Panc1 (cell line): Measurements from ENCODE around the gene GBF1. TPM values are rescaled to one million over a fixed set of nuclear protein-coding genes. Genes with fewer than 3 reads are reported as not detected.

Source experiments
- ATAC-seq: fragments of 200-7000 bp; cut with Tn5 transposase; 2 replicates; pipeline ENCODE4 v1.9.1; 2020; ENCODE audit warnings: mild to moderate bottlenecking, moderate library complexity
- BruUV-seq: library from RNA; stranded (reverse); fragments of 400-500 nt; replicated peaks from 2 replicates; lab custom pipeline; 2021; lab: Mats Ljungman, UMichigan
- CTCF ChIA-PET: fragments of 300-600 bp; sonication (Branson Sonifier 250); formaldehyde crosslinking; loops from one replicate; lab custom pipeline; 2022; ENCODE audit warnings: antibody characterized with exemption; lab: Charles Lee
- POLR2A ChIA-PET: fragments of 300-600 bp; sonication (Branson Sonifier 250); formaldehyde crosslinking; loops from one replicate; lab custom pipeline; 2022; ENCODE audit warnings: antibody characterized with exemption; lab: Charles Lee
- DNase-seq: peaks from one replicate; pipeline ENCODE4 v3.0.0-alpha.2; 2010; ENCODE audit warnings: low read depth, low spot score
- H3K27ac ChIP-seq: 2 replicates; pipeline ENCODE4 v1.5.1; 2011; ENCODE audit warnings: mild to moderate bottlenecking, low read length, inconsistent platforms
- H3K27me3 ChIP-seq: fragments of 200-500 bp; sonication (Bioruptor generic); 2 replicates; pipeline ENCODE4 v1.6.0; 2014; ENCODE audit warnings: low read length, inconsistent platforms; ENCODE audit not compliant: control insufficient read depth, insufficient read depth
- H3K36me3 ChIP-seq: fragments of 200-500 bp; sonication (Bioruptor generic); 2 replicates; pipeline ENCODE4 v1.5.1; 2014; ENCODE audit warnings: inconsistent platforms, mild to moderate bottlenecking, low read length, moderate library complexity; ENCODE audit not compliant: control insufficient read depth, insufficient read depth
- H3K4me1 ChIP-seq: 2 replicates; pipeline ENCODE4 v1.5.1; 2011; ENCODE audit warnings: inconsistent platforms, mild to moderate bottlenecking, low read length, moderate library complexity; ENCODE audit not compliant: control insufficient read depth, insufficient read depth
- H3K4me3 ChIP-seq, 2 experiments: 2 replicates each; pipeline ENCODE4 v1.5.1; 2011 to 2012; ENCODE audit warnings: low read depth in 2 of 2, low read length in 2 of 2, mild to moderate bottlenecking in 2 of 2, inconsistent platforms in 1 of 2, moderate library complexity in 1 of 2
- H3K9me3 ChIP-seq: fragments of 200-500 bp; sonication (Bioruptor generic); 2 replicates; pipeline ENCODE4 v1.5.1; 2014; ENCODE audit warnings: low read depth, mild to moderate bottlenecking, inconsistent platforms, low read length, moderate library complexity; ENCODE audit not compliant: control insufficient read depth, insufficient read depth
- CTCF ChIP-seq: fragments of 450-650 bp; IDR thresholded peaks from 2 replicates; pipeline ENCODE4 v1.5.1; 2017; ENCODE audit warnings: mild to moderate bottlenecking
- POLR2AphosphoS5 ChIP-seq: IDR thresholded peaks from 2 replicates; pipeline ENCODE4 v1.6.1; 2012; ENCODE audit warnings: mild to moderate bottlenecking, low read depth, low read length, moderate library complexity
- REST ChIP-seq, 2 experiments: IDR thresholded peaks; 2 replicates each; pipeline ENCODE4 v1.6.1; 2011 to 2012; ENCODE audit warnings: low read depth in 2 of 2, control low read depth in 1 of 2, low read length in 1 of 2, mild to moderate bottlenecking in 1 of 2, moderate library complexity in 1 of 2; ENCODE audit not compliant: insufficient read depth in 1 of 2
- SIN3A ChIP-seq: IDR thresholded peaks from 2 replicates; pipeline ENCODE4 v1.6.1; 2012; ENCODE audit warnings: low read depth, mild to moderate bottlenecking, low read length, moderate library complexity, borderline replicate concordance; ENCODE audit not compliant: insufficient read depth
- TCF7L2 ChIP-seq: IDR thresholded peaks from 2 replicates; pipeline ENCODE4 v1.6.1; 2011; ENCODE audit warnings: mild to moderate bottlenecking, low read depth, low read length, inconsistent platforms
- in situ Hi-C: cut with HindIII; loops from 2 replicates; pipeline ENCODE4 v1.10.0; 2016; ENCODE audit warnings: low sequenced_read_pairs, low pct_unique_long_range_greater_than_20kb
- intact Hi-C: fragments of 100-400 bp; cut with micrococcal nuclease; formaldehyde crosslinking; loops from one replicate; pipeline ENCODE4 v1.10.0; 2022; ENCODE audit not compliant: unreplicated experiment
- total RNA-seq: library from RNA; stranded (reverse); gene quantifications from one replicate; pipeline ENCODE4 v1.2.1, GENCODE V29; 2021; ENCODE audit not compliant: unreplicated experiment

GBF1 gene
- total RNA-seq, 1 experiment from 2014 or later = 65.0 TPM

DNA sequence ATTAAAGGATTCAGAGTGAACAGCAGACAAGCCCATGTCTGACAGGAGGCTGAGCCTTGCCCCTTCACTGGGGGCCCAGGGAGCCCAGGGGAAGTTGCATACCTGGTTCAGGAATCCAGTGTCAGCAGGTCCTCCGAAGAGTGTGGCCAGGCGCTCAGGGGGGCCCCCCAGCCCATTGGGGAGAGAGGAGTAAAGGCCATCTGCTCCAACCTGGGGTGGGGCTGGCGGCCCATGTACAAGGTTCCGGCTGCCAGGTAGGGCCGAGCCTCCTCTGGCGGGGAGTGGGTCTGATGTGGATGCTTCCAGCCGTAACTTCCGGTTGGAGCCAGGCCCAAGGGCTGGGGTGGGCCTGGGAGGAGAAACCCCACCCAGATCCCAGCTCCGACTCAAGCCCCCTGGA lies 171.0 kb downstream of the GBF1 start:
- TF ChIP-seq REST (IDR thresholded peaks at IDR 0.05; ENCODE audit: insufficient read depth in 1 of 2, low read depth in 2 of 2, low read length in 1 of 2) (no peak), SIN3A (no peak), POLR2AphosphoS5 (no peak), TCF7L2 (no peak), CTCF (no peak)
- Histone ChIP-seq H3K36me3 (peaks cover 2% of the 10 kb centered on the region; the same call in 1 of the 2 replicates), H3K9me3 (no peaks in the 10 kb centered on the region), H3K27me3 (no peaks in the 10 kb centered on the region), H3K27ac (no peak overlapping the region), H3K4me3 (no peak overlapping the region), H3K4me1 (no peaks in the 10 kb centered on the region; the same call in 1 of the 2 replicates)
- intact Hi-C loops = no loop called here
- ChIA-PET CTCF (no interaction called here), POLR2A (no interaction called here)
- in situ Hi-C loops = no loop called here
- no peak for ATAC-seq
- no TSS peak for BruUV-seq
- DNase-seq = no peak

DNA sequence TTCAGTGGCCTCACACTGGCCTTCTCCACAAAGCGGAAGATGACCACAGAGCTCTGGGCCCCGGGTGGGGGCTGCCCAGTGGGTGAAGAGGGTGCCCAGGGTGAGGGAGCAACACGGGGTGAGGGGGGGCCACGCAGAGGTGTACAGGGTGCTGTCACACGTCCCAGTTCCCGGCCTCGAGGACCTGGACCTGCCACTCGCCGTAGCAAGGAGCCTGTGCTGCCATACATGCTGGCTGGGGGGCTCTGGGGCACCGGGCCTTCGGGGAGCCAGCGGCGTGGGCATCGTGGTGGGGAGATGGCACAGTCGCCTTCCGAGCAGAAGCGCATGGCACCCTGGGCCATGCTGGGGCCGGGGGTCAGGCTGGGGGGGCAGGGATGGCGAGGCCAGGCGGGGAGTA lies 171.4 kb downstream of the GBF1 start:
- in situ Hi-C loops (no loop called here), intact Hi-C loops (no loop called here)
- BruUV-seq = no TSS peak
- Histone ChIP-seq H3K4me1 (no peaks in the 10 kb centered on the region; the same call in 1 of the 2 replicates), H3K9me3 (no peaks in the 10 kb centered on the region), H3K36me3 (peaks cover 4% of the 10 kb centered on the region; the same call in 1 of the 2 replicates), H3K27ac (no peak overlapping the region), H3K27me3 (no peaks in the 10 kb centered on the region), H3K4me3 (no peak overlapping the region)
- no peak for DNase-seq
- TF ChIP-seq POLR2AphosphoS5 = no peak
- no peak for TF ChIP-seq REST (IDR thresholded peaks at IDR 0.05; ENCODE audit: insufficient read depth in 1 of 2, low read depth in 2 of 2, low read length in 1 of 2)
- no peak for TF ChIP-seq TCF7L2
- TF ChIP-seq CTCF = no peak
- no peak for TF ChIP-seq SIN3A
- POLR2A ChIA-PET = no interaction called here
- ATAC-seq = no peak
- CTCF ChIA-PET = no interaction called here
